IPS DF 4.7 (cell line): ENCODE data around the gene FAM237B.
A peak's percentile ranks its signal among the peaks of the same experiment; 100 is the strongest.
"Not testable (repeated sequence)": the region's sequence is repeated elsewhere in the genome, so short reads cannot be mapped to it uniquely, and the experiment has no call there.

Experiments
- DNase-seq: peaks from one replicate; pipeline ENCODE4 v3.0.0-alpha.2; 2013; ENCODE audit warnings: low spot score; ENCODE audit errors: extremely low read depth

The FAM237B gene

DNA sequence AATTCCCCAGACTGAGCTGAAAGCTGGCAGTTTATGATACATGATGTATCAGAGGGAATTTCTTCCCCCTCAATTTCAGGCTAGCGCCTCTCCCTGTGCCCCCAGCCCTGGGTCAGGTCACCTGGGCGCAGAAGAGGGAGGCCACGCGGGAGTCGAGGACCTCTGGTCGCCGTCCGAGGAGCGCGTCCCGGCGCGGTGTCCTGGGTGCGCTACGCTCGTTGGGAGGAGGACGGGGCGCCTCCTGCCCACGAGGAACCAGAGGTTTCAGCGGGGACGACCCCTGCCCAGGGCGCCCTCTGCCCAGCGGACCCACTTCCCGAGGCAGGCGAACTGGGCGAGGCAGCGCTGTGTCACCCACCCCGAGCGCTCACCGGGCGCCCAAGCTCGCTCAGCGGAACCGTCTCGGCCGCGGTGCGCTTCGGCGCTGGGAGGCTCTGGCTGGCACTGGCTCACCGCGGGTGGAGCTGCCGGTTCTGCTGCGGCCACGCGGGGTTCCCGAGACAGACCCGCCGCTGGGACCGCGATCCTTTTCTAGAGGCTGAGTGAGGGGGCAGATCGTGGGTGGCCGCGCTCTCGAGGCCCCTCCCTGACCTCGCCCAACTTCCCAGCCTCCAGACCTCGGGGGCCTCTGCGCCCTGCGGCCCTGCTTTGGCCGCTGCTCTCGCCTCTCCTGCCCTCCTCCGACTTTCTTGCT is at the start of gene FAM237B:
Gene FAM237B (minus strand): TSS at position 504 of the 694 bp plus-strand sequence. CDS start 1,556 bp downstream, outside the sequence.
- no peak for DNase-seq

DNA sequence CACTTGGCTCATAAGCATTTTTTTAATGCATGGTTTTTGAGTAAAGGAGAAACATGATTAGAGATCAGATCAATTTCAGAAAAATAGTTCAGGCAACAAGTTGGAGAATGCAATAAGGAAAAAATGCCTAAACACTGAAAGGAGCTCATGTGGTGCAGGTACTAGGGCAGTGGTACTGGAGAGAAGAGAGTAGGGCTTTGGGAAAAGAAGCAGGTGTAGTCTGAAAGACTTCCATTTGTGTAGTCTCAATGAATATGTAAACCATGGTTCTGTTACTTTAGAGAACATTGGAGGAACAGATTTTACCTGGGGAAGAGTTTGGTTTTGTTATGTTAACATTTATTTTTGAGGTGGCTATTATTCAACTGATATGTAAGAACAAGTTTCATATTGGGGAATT is 30.9 kb upstream of the FAM237B start:
- DNase-seq, result no peak

DNA sequence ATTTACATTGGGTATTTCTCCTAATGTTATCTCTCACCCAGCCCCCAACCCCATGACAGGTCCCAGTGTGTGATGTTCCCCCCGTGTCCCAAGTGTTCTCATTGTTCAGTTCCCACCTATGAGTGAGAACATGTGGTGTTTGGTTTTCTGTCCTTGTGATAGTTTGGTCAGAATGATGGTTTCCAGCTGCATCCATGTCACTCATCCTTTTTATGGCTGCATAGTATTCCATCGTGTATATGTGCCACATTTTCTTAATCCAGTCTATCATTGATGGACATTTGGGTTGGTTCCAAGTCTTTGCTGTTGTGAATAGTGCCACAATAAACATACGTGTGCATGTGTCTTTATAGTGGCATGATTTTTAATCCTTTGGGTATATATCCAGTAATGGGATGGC is 28.9 kb upstream of the FAM237B start:
- not testable (repeated sequence) for DNase-seq

DNA sequence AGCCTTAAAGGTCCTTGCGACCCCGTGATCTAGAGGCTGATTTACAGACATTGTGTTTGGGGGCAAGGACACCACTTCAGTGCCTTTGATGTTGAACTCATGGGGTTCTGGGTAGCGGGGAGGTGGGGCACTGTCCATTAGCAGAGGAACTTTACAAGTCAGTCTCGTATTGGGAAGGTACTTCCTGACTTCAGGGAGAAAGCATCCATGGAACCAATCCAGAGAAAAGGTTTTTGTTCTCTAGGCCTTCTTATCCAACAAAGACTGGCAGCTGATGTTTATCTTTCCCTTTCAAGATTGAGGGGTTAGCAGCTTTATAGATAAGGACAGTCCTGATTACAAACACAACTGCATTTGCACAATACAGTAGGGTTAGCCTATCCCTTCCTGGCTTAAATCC is 28.2 kb upstream of the FAM237B start:
- DNase-seq, result no peak

DNA sequence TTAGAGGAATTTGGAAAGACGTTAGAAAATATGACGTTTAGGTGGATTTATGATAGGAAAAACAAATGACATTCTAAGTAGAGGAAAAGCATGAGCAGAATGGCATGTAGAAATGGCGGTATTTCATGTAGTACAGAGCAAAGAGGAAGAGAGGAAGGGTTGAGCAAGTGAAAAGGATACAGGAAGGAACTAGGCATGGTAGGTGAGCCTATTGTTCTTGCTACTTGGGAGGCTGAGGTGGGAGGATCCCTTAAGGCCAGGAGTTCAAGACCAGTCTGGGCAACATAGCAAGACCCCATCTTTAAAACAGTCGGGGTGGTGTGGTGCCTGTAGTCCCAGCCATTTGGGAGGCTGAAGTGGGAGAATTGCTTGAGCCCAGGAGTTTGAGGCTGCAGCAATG is 26.7 kb upstream of the FAM237B start:
- no peak for DNase-seq

DNA sequence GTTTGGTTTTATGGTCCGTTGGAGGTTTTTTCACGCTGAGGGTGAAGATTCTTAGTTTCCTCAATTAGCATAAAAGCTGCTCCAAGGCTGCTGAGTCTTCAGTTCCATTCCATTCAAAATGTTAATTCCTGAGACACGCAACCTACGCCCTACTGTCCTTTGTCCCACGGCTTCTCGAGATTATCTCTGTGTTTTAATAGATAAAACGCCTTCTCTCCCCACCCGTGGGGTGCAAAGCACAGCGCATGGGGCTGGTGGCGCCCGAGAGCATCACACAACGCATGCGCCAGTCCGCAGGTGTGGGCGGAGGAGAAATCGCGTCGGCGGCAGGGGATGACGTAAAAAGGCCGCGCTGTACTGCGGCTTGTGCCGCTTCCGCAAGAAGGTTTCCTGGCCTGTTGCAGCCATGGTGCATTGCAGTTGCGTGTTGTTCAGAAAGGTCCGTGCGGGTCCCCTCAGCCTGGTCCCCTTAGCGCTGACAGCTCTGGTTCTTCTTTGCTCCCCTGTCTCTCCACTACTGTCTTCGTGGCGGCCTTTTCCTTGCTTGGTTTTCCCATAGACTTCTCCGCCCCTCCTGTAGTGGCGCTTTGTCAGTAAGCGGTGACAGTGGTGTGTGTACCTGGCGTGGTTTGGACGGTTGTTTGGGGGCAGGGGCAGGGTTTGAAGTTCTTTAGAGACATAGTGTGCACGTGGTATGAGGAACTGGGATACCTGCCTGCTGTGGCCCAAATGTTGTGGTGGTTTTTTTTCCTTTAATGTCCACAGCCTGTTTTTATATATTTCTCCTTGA is 25.4 kb upstream of the FAM237B start, which contains the start of gene GTPBP10:
Gene GTPBP10 (plus strand): TSS at position 381 of the 790 bp plus-strand sequence. CDS start 26 bp downstream, at position 407.
- DNase-seq, result peak; percentile 84

DNA sequence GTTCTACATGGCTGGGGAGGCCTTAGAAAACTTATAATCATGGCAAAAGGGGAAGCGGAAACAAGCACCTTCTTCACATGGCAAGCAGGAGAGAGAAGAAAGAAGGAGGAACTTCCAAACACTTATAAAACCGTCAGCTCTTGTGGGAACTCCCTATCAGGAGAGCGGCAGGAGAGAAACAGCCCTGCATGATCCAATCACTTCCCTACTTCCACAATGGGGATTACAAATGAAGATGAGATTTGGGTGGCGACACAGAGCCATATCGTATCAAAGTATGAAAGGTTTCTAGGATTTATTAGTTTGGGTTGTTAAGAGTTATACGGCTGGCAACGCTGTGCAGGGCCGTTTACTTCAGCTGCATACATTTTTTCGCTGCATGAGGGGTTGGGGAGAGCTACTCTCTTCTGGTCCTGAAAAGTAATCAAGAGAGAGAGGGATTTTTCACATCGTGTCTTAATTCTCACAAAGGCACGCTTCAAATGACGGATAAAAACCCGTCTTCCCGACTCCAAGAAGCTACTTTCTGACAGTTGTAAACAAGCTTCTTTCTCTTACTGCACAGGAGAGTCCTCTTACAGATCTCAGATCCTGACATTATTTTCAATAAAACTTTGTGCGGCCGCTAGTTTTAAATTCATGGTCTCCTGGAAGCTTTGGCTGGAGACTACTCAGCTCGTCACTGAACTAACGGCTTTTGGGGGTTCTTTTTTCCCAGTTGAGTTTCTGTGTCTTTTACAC is 24.7 kb upstream of the FAM237B start:
- no peak for DNase-seq

DNA sequence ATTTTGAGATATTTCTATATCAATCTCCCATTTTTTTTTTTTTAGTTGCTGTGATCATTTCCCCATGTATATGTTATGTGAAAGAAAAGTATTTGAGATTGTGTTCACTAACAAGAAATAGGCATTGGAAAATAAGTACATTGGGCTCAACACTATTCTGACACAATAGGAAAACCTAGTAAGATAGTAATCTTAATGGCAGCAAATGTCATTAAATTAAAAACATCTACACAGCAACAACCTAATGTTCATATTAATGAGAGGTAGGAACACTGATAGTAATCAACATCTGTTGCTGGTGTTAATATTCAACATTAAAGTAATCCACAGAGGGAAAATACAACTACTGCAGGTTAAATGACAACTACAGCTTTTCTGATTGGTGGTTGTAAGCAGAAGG is 23.9 kb upstream of the FAM237B start:
- no peak for DNase-seq

DNA sequence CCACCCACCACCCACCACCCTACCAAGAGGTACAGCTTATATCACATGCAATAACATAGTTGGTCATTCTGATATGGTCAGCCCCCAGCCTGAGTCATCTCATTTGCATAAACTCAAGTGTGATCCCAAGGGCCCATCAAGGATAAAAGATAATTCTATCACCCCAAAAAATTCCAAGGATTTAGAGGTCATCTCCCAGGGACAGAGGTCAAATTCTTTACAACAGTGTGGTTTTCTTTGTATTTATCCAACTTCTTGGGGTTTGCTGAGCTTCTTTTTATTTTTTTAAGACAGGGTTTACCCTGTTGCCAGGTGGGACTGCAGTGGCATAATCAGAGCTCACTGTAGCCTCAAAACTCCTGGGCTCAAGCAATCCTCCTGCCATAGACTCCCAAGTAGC is 16.0 kb upstream of the FAM237B start:
- DNase-seq, result no peak

DNA sequence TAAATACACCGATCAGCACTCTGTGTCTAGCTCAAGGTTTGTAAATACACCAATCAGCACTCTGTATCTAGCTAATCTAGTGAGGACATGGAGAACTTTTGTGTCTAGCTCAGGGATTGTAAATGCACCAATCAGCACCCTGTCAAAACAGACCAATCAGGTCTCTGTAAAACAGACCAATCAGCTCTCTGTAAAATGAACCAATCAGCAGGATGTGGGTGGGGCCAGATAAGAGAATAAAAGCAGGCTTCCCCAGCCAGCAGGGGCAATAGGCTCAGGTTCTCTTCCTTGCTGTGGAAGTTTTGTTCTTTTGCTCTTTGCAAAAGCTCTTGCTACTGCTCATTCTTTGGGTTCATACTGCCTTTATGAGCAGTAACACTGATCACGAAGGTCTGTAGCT is 13.8 kb upstream of the FAM237B start:
- DNase-seq, result not testable (repeated sequence)

DNA sequence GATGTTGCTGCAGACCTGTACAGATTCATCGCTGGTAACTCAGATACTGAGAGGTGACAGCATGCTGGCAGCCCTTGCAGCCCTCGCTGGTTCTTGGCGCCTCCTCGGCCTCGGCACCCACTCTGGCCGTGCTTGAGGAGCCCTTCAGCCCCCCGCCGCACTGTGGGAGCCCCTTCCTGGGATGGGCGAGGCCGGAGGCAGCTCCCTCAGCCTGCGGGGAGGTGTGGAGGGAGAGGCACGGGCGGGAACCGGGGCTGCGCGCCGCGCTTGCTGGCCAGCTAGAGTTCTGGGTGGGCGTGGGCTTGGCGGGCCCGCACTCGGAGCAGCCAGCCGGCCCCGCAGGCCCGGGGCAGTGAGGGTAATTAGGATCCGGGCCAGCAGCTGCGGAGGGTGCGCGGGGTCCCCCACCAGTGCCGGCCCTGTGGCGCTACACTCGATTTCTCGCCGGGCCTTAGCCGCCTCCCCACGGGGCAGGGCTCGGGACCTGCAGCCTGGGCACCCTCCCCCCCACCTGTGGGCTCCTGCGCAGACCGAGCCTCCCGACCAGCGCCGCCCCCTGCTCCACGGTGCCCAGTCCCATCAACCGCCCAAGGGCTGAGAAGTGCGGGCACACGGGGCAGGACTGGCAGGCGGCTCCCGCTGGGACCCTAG is 13.2 kb upstream of the FAM237B start:
- DNase-seq, result no peak

DNA sequence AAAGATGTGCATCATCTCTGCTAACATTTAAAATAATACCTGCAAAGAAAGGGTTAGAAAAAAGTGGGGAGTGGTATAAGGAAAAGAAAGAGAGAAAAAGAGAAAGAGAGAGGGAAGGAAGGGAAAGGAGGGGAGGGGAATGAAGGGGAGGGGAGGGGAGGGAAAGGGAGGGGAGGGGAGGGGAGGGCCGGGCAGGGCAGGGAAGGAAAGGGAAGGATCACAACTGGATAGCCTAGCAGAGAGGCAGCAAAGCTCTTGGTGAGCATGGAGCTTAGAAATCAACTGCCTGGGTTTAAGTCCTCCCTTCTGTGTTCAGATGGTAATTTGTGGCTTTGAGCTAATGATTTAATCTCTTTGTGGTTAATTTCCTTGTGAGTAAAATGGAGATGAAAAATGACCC is 5.4 kb upstream of the FAM237B start:
- DNase-seq, result no peak

DNA sequence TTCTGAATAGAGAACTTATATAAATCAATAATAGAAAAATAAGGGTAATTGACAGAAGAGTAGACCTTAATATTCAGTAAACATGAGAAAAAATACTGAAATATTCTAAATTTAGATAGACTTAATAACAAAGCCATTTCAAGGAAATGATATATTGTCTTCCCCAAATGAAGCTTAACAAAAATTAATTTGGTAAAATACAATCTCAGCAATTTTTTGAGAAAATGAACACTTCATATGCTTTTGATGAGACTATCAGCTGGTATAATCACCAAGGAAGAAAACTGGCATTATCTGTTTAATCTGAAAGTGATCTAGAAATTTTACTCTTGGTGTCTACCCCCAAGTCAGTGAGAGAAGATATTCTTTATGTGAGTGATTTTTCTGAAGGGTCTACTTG is 1.7 kb upstream of the FAM237B start:
- DNase-seq, result no peak

DNA sequence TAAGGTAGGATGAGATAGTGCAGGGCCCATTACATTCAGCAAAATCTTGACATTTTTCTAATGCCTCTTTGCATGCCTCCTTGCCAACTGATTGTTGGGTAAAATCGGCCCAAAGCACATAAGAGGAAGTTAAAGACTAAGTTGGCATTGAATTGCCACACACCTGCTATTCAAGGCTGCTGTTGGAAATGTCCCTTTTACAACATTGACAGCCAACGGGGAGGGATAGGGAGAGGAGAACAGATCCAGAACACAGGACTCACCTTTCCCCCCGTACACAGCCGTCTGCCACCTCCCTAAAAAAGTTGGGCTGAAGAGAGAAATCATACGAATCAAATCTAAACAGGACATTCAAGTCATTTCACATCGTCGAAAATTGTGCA is 695 bp downstream of the FAM237B start:
- no peak for DNase-seq

DNA sequence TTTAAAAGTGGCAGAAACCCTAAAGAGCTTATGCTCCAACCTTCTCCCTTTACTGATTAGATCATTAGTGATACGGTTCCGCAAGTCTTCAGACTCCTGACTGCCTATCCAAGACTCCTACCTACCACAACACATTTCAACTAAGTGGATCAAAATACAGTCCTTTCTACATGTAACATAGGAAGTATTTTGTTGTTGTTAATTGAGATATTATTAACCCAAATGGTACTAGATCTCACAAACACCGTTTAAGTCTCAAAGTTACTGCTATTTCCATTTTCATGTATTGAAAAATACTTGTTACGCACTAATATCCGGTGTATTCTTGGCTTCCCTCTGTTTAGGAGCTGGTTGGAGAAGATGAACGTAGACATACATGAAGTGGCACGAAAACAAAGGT is 1.1 kb downstream of the FAM237B start:
- DNase-seq, result no peak

DNA sequence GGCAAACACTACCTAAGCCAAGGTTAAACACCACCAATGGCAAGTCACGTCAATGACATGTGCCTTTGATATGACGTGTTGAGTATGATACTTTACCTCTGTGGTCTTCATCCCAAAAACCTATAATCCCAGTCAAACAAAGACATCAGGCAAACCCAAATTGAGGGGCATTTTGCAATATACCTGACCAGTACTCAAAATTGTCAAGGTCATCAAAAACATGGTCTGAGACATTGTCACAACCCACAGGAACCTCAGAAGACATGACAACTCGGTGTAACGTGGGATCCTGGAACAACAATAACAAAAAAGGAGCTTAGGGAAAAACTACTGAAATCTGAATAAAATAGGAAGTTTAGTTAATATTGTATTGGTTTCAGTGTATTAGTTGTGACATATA is 7.2 kb downstream of the FAM237B start:
- no peak for DNase-seq

DNA sequence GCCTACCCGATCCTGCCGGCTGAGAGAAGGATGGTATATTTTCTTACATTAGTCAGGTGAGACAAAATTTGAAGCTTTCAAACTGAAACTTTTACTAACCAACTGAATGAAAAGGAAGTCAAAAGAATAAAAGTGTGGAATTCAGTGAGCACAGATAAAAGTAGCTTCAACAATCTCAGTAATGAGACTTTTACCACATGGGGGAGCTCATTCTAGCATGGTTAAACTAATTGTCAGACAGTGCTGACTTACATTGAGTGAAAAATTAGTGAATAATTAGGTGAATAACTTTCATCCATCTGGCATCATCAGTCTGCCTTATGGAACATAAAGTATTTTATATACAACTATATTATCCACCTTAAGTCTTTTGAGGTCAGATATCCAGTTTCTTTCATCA is 8.4 kb downstream of the FAM237B start:
- no peak for DNase-seq

DNA sequence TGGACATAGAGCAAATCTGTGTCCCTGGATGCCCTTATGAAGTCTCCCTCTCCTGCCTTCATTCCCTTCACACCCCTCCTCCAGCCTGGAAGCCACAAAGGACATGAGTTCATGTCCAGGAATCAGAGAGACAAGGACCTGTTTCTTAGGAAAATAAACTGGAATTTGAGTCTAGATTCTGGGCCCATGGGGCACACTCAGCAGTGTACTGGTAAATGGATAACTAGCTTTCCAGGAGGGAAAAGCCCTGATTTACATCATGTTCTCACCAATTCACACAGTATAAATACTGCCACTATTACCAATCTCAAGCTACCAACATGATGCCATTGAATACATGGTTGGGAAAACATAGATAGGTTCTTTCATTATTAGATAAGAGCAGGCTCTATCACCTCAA is 9.9 kb downstream of the FAM237B start:
- DNase-seq, result no peak

DNA sequence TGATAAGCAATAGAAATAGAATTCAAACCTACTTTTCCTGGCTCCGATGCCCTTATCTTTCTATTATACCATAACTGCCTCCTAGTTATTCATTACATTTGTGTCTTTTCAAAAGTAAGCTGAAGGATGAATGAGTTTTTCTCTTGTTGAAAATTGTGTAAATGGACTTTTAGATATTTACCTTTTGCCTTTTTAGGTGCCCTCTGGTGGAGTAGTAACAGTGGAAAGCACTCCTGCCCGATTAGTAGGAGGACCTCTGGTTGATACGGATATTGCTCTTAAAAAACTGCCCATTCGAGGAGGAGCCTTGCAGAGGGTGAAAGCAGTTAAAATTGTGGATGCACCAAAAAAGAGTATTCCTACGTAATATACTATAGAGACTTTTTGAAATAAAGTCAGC is 11.2 kb downstream of the FAM237B start:
- DNase-seq, result no peak

DNA sequence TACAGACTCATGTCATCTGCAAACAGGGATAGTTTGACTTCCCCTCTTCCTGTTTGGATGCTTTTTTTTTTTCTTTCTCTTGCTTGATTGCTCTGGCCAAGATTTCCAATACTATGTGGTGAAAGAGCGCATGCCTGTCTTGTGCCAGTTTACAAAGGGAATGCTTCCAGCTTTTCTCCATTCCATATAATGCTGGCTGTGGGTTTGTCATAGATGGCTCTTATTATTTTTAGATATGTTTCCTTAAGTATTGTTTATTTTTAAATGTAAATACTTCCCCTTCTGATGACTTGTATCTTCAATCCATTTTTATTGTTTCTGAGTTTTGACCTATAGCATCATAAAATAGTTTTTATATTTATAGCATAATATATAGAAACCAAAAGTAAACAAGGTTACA is 17.9 kb downstream of the FAM237B start:
- no peak for DNase-seq

DNA sequence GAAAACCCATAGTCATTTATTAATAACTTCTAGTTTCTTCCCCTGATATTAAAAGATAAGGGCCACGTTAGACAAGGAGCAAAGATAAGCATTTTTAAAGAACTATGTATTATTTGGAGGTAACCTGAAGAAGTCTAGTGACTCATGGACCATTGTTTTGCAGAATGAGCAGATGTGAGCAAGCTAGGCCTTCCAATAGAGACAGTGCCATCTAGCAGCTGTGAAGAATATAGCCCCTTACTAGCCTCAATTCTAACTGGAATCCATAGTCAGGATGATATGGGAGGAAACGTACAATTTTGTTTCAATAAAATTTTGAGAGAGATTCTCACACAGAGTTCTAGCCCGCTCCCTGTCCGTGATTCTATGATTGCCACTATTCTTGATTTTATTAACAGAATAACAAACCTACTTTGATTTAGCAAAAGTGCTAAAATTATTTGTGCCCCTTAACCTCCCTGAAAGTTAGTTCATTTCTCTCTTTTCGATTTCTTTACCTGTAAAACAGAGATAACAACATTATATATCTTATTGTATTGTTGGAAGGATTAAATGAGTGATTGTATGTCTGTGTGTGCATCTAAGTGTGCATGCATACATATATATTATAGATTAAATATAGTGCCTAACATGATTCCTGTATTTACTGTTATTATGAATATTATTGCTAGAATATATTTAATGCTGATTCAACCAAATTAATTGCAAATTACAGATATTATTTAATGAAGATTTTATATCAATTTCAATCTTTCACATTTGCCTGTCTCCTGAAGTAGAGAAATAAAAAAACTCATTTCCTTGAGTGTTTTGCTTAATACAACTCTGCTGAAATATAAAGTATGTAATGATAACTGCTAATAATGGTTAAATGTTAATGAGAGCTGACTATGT is 22.7 kb downstream of the FAM237B start:
- DNase-seq, result peak; percentile 19
